ENCODE results near the gene HDHD2.

GRCh38 chr18:47150824-47151366 lies 595 bp upstream of the HDHD2 start:
- TF ChIP-seq CTCF (conservative IDR thresholded peaks at IDR 0.05) (no peak), EZH2 (IDR thresholded peaks at IDR 0.05; ENCODE audit: low read depth) (no peak)

Data from PC-9 (cell line).